ENCODE data around the gene LTF. TPM values are rescaled to one million over a fixed set of nuclear protein-coding genes. Genes with fewer than 3 reads are reported as not detected.

The LTF gene
- total RNA-seq, 1 donor from 2014 or later = not detected

GRCh38 chr3:46401579-46401978, 63.1 kb downstream of the LTF start:
- Histone ChIP-seq H3K27me3 (ENCODE audit: control insufficient read depth, insufficient read depth, low read length) (no peaks in the 10 kb centered on the region), H3K36me3 (ENCODE audit: control insufficient read depth, insufficient read depth, low read length) (no peaks in the 10 kb centered on the region), H3K4me3 (ENCODE audit: low read depth, low read length) (no peak overlapping the region)
- DNase-seq (ENCODE audit: low read depth) = no peak
- TF ChIP-seq, protein P1, sequence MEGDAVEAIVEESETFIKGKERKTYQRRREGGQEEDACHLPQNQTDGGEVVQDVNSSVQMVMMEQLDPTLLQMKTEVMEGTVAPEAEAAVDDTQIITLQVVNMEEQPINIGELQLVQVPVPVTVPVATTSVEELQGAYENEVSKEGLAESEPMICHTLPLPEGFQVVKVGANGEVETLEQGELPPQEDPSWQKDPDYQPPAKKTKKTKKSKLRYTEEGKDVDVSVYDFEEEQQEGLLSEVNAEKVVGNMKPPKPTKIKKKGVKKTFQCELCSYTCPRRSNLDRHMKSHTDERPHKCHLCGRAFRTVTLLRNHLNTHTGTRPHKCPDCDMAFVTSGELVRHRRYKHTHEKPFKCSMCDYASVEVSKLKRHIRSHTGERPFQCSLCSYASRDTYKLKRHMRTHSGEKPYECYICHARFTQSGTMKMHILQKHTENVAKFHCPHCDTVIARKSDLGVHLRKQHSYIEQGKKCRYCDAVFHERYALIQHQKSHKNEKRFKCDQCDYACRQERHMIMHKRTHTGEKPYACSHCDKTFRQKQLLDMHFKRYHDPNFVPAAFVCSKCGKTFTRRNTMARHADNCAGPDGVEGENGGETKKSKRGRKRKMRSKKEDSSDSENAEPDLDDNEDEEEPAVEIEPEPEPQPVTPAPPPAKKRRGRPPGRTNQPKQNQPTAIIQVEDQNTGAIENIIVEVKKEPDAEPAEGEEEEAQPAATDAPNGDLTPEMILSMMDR (IDR thresholded peaks at IDR 0.05; ENCODE audit: insufficient read depth, low read length, poor library complexity, severe bottlenecking) = no peak

- no peak overlapping the region for H3K4me3 ChIP-seq (ENCODE audit: low read depth, low read length)
- TF ChIP-seq, protein P1 (IDR thresholded peaks at IDR 0.05; ENCODE audit: insufficient read depth, low read length, poor library complexity, severe bottlenecking) = no peak
- no peaks in the 10 kb centered on the region for H3K27me3 ChIP-seq (ENCODE audit: control insufficient read depth, insufficient read depth, low read length)
- no peaks in the 10 kb centered on the region for H3K36me3 ChIP-seq (ENCODE audit: control insufficient read depth, insufficient read depth, low read length)
- no peak for DNase-seq (ENCODE audit: low read depth)
Measured at GRCh38 chr3:46400846-46401245, 63.9 kb downstream of the LTF start.

GRCh38 chr3:46400000-46400734, 64.5 kb downstream of the LTF start:
- Histone ChIP-seq H3K27me3 (ENCODE audit: control insufficient read depth, insufficient read depth, low read length) (no peaks in the 10 kb centered on the region), H3K4me3 (ENCODE audit: low read depth, low read length) (no peak overlapping the region), H3K36me3 (ENCODE audit: control insufficient read depth, insufficient read depth, low read length) (no peaks in the 10 kb centered on the region)
- no peak for DNase-seq (ENCODE audit: low read depth)
- TF ChIP-seq, protein P1 (IDR thresholded peaks at IDR 0.05; ENCODE audit: insufficient read depth, low read length, poor library complexity, severe bottlenecking) = no peak

- Histone ChIP-seq H3K4me3 (ENCODE audit: low read depth, low read length) (no peak overlapping the region), H3K27me3 (ENCODE audit: control insufficient read depth, insufficient read depth, low read length) (no peaks in the 10 kb centered on the region), H3K36me3 (ENCODE audit: control insufficient read depth, insufficient read depth, low read length) (no peaks in the 10 kb centered on the region)
- no peak for DNase-seq (ENCODE audit: low read depth)
- TF ChIP-seq, protein P1 (IDR thresholded peaks at IDR 0.05; ENCODE audit: insufficient read depth, low read length, poor library complexity, severe bottlenecking) = no peak
Measured at GRCh38 chr3:46399557-46399956, 65.1 kb downstream of the LTF start.

DNA sequence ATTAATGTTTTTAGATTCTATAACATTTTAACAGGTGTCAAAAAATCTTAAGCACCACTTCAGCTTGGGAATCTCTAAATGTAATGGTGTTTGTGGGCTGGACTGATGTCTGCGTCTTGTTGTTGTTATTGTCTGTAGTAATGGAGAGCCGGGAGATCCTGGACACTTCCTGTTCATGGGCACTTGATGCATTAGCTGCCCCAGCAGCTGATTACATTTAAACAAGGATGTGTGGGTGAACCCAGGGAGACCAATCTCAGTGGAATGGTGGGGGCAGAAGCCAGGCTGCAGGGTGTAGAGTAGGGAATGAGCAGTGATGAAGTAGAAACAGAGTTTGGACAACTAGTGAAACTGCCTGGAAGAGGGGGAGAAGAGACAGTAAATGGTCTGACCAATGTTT, 65.6 kb downstream of the LTF start:
- Histone ChIP-seq H3K27me3 (ENCODE audit: control insufficient read depth, insufficient read depth, low read length) (no peaks in the 10 kb centered on the region), H3K4me3 (ENCODE audit: low read depth, low read length) (no peak overlapping the region), H3K36me3 (ENCODE audit: control insufficient read depth, insufficient read depth, low read length) (no peaks in the 10 kb centered on the region)
- DNase-seq (ENCODE audit: low read depth) = no peak
- TF ChIP-seq, protein P1 (IDR thresholded peaks at IDR 0.05; ENCODE audit: insufficient read depth, low read length, poor library complexity, severe bottlenecking) = no peak

Data from kidney epithelial cell (primary cell).